H1 (cell line): ENCODE measurements around the gene TMBIM4. TPM values are rescaled to one million over a fixed set of nuclear protein-coding genes. Genes with fewer than 3 reads are reported as not detected.

Experiments used
- CTCF ChIA-PET: fragments of 300-600 bp; sonication (Branson Sonifier 250); formaldehyde crosslinking; loops from one replicate; lab custom pipeline; 2021; ENCODE audit not compliant: partially characterized antibody; lab: Charles Lee
- POLR2A ChIA-PET: fragments of 300-600 bp; sonication (Branson Sonifier 250); formaldehyde crosslinking; loops from one replicate; lab custom pipeline; 2021; ENCODE audit warnings: inconsistent platforms; ENCODE audit not compliant: partially characterized antibody; lab: Charles Lee
- DNase-seq, 2 experiments: peaks; one replicate each; pipeline versions ENCODE4 v3.0.0 to v3.0.0-alpha.2; 2010 to 2022; ENCODE audit warnings: low spot score in 2 of 2, low read depth in 1 of 2, mixed read lengths in 1 of 2
- FAIRE-seq: peaks from 2 replicates; lab custom pipeline; 2011; peaks lifted over from hg19 to GRCh38; lab: Jason Lieb, UNC
- H2AFZ ChIP-seq: 2 replicates; pipeline ENCODE4 v1.8.1; 2012; ENCODE audit warnings: low read length, inconsistent platforms
- H2AK5ac ChIP-seq: 2 replicates; pipeline ENCODE4 v1.6.1; 2013; ENCODE audit warnings: low read depth, low read length
- H2BK120ac ChIP-seq: replicated peaks from 2 replicates; pipeline ENCODE3; 2013; ENCODE audit warnings: low read depth, low read length, inconsistent platforms
- H2BK12ac ChIP-seq: 2 replicates; pipeline ENCODE4 v1.6.1; 2013; ENCODE audit warnings: low read depth, low read length
- H2BK15ac ChIP-seq: 2 replicates; pipeline ENCODE4 v1.6.1; 2013; ENCODE audit warnings: low read length
- H2BK20ac ChIP-seq: 2 replicates; pipeline ENCODE4 v1.6.1; 2013; ENCODE audit warnings: low read length
- H2BK5ac ChIP-seq: 2 replicates; pipeline ENCODE4 v1.6.1; 2013; ENCODE audit warnings: low read depth, low read length
- H3K14ac ChIP-seq: 2 replicates; pipeline ENCODE4 v1.6.1; 2013; ENCODE audit warnings: inconsistent platforms; ENCODE audit not compliant: insufficient read length
- H3K18ac ChIP-seq: 2 replicates; pipeline ENCODE4 v1.6.1; 2013; ENCODE audit warnings: low read length; ENCODE audit errors: extremely low read depth
- H3K23ac ChIP-seq: 2 replicates; pipeline ENCODE4 v1.6.1; 2013; ENCODE audit warnings: inconsistent platforms; ENCODE audit not compliant: insufficient read length
- H3K23me2 ChIP-seq: 2 replicates; pipeline ENCODE4 v1.6.1; 2013; ENCODE audit warnings: low read depth, low read length
- H3K27ac ChIP-seq: 2 replicates; pipeline ENCODE4 v1.6.1; 2011; ENCODE audit warnings: low read depth, low read length, inconsistent platforms
- H3K27me3 ChIP-seq, 4 experiments: replicated peaks in 1 of 4; 1 replicate in 1 of 4; 2 replicates in 3 of 4; pipeline versions ENCODE4 v1.6.1 to v1.8.1; 2011 to 2013; ENCODE audit warnings: low read length in 3 of 4, mild to moderate bottlenecking in 3 of 4, inconsistent platforms in 2 of 4, mixed read lengths in 2 of 4, moderate library complexity in 1 of 4; ENCODE audit not compliant: control insufficient read depth in 3 of 4, insufficient read depth in 3 of 4; ENCODE audit errors: extremely low read depth in 1 of 4
- H3K36me3 ChIP-seq, 4 experiments: 2 replicates each; pipeline versions ENCODE4 v1.6.1 to v1.8.1; 2011 to 2013; ENCODE audit warnings: mild to moderate bottlenecking in 4 of 4, low read length in 3 of 4, moderate library complexity in 2 of 4, control low read depth in 1 of 4, inconsistent platforms in 1 of 4; ENCODE audit not compliant: insufficient read depth in 4 of 4, control insufficient read depth in 2 of 4
- H3K4ac ChIP-seq: replicated peaks from 2 replicates; pipeline ENCODE3; 2013; ENCODE audit warnings: low read length, low read depth, mixed read lengths, inconsistent platforms; ENCODE audit not compliant: insufficient read length
- H3K4me1 ChIP-seq, 4 experiments: replicated peaks in 1 of 4; 1 replicate in 1 of 4; 2 replicates in 3 of 4; pipeline versions ENCODE4 v1.6.1 to v1.8.1; 2011 to 2013; ENCODE audit warnings: low read length in 3 of 4, inconsistent platforms in 2 of 4, mixed read lengths in 1 of 4; ENCODE audit not compliant: insufficient read depth in 4 of 4, control insufficient read depth in 3 of 4
- H3K4me2 ChIP-seq, 2 experiments: 2 replicates each; pipeline versions ENCODE4 v1.6.1 to v1.8.1; 2011 to 2013; ENCODE audit warnings: low read depth in 2 of 2, low read length in 2 of 2, control low read depth in 1 of 2, inconsistent platforms in 1 of 2, mild to moderate bottlenecking in 1 of 2; ENCODE audit not compliant: insufficient read depth in 1 of 2
- H3K4me3 ChIP-seq, 4 experiments: fragments of 200-600, 300-600 bp in 1 of 4; sonication (generic), shearing (Covaris generic), sonication (Bioruptor Twin) in 1 of 4; 2 replicates each; pipeline versions ENCODE4 v1.5.1 to v1.8.1; 2011 to 2016; ENCODE audit warnings: low read length in 4 of 4, low read depth in 3 of 4, control low read depth in 2 of 4, inconsistent platforms in 2 of 4, mild to moderate bottlenecking in 2 of 4, mixed read lengths in 1 of 4, moderate library complexity in 1 of 4; ENCODE audit not compliant: insufficient read depth in 2 of 4; ENCODE audit errors: extremely low read depth in 1 of 4
- H3K56ac ChIP-seq: replicated peaks from 2 replicates; pipeline ENCODE3; 2013; ENCODE audit warnings: low read depth, mild to moderate bottlenecking, mixed read lengths, low read length, inconsistent platforms; ENCODE audit not compliant: insufficient read length
- H3K79me1 ChIP-seq: 2 replicates; pipeline ENCODE4 v1.6.1; 2013; ENCODE audit warnings: low read depth, low read length, control low read depth
- H3K79me2 ChIP-seq, 2 experiments: 2 replicates each; pipeline versions ENCODE4 v1.6.1 to v1.8.1; 2012 to 2013; ENCODE audit warnings: low read length in 2 of 2, mild to moderate bottlenecking in 2 of 2, inconsistent platforms in 1 of 2; ENCODE audit not compliant: insufficient read depth in 2 of 2, control insufficient read depth in 1 of 2
- H3K9ac ChIP-seq, 4 experiments: replicated peaks in 1 of 4; 1 replicate in 1 of 4; 2 replicates in 3 of 4; pipeline versions ENCODE4 v1.6.1 to v1.8.1; 2011 to 2013; ENCODE audit warnings: low read depth in 3 of 4, low read length in 3 of 4, control low read depth in 2 of 4, mild to moderate bottlenecking in 2 of 4, moderate library complexity in 2 of 4, inconsistent platforms in 1 of 4; ENCODE audit errors: extremely low read depth in 1 of 4
- H3K9me3 ChIP-seq, 2 experiments: 2 replicates each; pipeline versions ENCODE4 v1.6.1 to v1.8.1; 2012 to 2013; ENCODE audit warnings: mild to moderate bottlenecking in 2 of 2, moderate library complexity in 2 of 2, control low read depth in 1 of 2, inconsistent platforms in 1 of 2, low read depth in 1 of 2, low read length in 1 of 2, mixed read lengths in 1 of 2; ENCODE audit not compliant: insufficient read depth in 2 of 2
- H4K20me1 ChIP-seq, 2 experiments: replicated peaks in 1 of 2; 2 replicates each; pipeline versions ENCODE3 to v1.8.1; 2011 to 2013; ENCODE audit warnings: inconsistent platforms in 2 of 2, low read length in 2 of 2, mild to moderate bottlenecking in 1 of 2; ENCODE audit not compliant: insufficient read depth in 2 of 2, control insufficient read depth in 1 of 2
- H4K5ac ChIP-seq: 2 replicates; pipeline ENCODE4 v1.6.1; 2013; ENCODE audit warnings: low read length, low read depth, mixed read lengths, inconsistent platforms; ENCODE audit not compliant: insufficient read length
- H4K8ac ChIP-seq: 2 replicates; pipeline ENCODE4 v1.8.0; 2013; ENCODE audit warnings: mild to moderate bottlenecking, moderate library complexity, low read length, inconsistent platforms; ENCODE audit not compliant: insufficient read depth; ENCODE audit errors: extremely low read depth
- H4K91ac ChIP-seq: replicated peaks from 2 replicates; pipeline ENCODE3; 2013; ENCODE audit warnings: low read length, mixed read lengths, inconsistent platforms; ENCODE audit not compliant: insufficient read length
- BRCA1 ChIP-seq: IDR thresholded peaks from 2 replicates; pipeline ENCODE4 v1.6.1; 2012; ENCODE audit warnings: low read depth, low read length, improper control_type of control experiment
- CHD1 ChIP-seq: IDR thresholded peaks from 2 replicates; pipeline ENCODE4 v1.6.1; 2012; ENCODE audit warnings: low read depth, low read length, improper control_type of control experiment
- E2F6 ChIP-seq: IDR thresholded peaks from 2 replicates; pipeline ENCODE4 v1.6.1; 2012; ENCODE audit warnings: inconsistent platforms
- GTF2F1 ChIP-seq: IDR thresholded peaks from 2 replicates; pipeline ENCODE4 v1.6.1; 2012; ENCODE audit warnings: low read depth, low read length, improper control_type of control experiment, borderline replicate concordance
- HDAC6 ChIP-seq: IDR thresholded peaks from one replicate; pipeline ENCODE4 v1.7.1; 2012; ENCODE audit warnings: low read depth, mild to moderate bottlenecking, inconsistent platforms, low read length, moderate library complexity
- MAX ChIP-seq: IDR thresholded peaks from 2 replicates; pipeline ENCODE4 v1.6.1; 2012; ENCODE audit warnings: inconsistent platforms
- SIRT6 ChIP-seq: IDR thresholded peaks from one replicate; pipeline ENCODE4 v1.7.1; 2012; ENCODE audit warnings: low read length, inconsistent platforms
- SIX5 ChIP-seq: IDR thresholded peaks from 2 replicates; pipeline ENCODE4 v1.6.1; 2011; ENCODE audit warnings: mild to moderate bottlenecking, low read depth, low read length
- TAF7 ChIP-seq: optimal IDR thresholded peaks from 2 replicates; pipeline ENCODE3; 2011; ENCODE audit warnings: low read depth, mild to moderate bottlenecking, inconsistent platforms, low read length, moderate library complexity, borderline replicate concordance
- YY1 ChIP-seq: IDR thresholded peaks from 2 replicates; pipeline ENCODE4 v1.6.1; 2011; ENCODE audit warnings: low read depth, mild to moderate bottlenecking, low read length
- WGBS, 2 experiments: shearing (Covaris generic) in 1 of 2; methylation state at CpG; one replicate each; pipeline versions ENCODE4 v1.1.6 to v1.1.7; 2013 to 2015; ENCODE audit warnings: low lambda C conversion rate in 2 of 2, mixed read lengths in 2 of 2, inconsistent platforms in 1 of 2, low coverage in 1 of 2, missing lambda C conversion rate in 1 of 2; ENCODE audit not compliant: insufficient replicate concordance in 2 of 2, insufficient coverage in 1 of 2, insufficient read length in 1 of 2; ENCODE audit errors: extremely low coverage in 1 of 2, missing lambda C conversion rate in 1 of 2; 5-methylcytosine and 5-hydroxymethylcytosine counted together
- polyA plus RNA-seq, 7 experiments: library from polyadenylated mRNA; depleted of rRNA in 3 of 7; stranded (reverse) in 5 of 7; unstranded in 2 of 7; fragments of >200 nt in 5 of 7; fragments of 200-250 nt in 2 of 7; gene quantifications; 1 replicate in 5 of 7; 2 replicates in 1 of 7; 4 replicates in 1 of 7; pipeline versions ENCODE4 v1.2.1 to v1.2.3, GENCODE V29; 2011 to 2013; ENCODE audit warnings: missing spikeins in 2 of 7, mixed read lengths in 2 of 7
- total RNA-seq: library from RNA; stranded (reverse); fragmentation: NEBNext Ultra II Directional; extraction: Animal tissue kit (Norgen Biotek cat#: 25700); gene quantifications from 2 replicates; pipeline ENCODE4 v1.2.1, GENCODE V29; 2021
- TF ChIP-seq, protein P1 (sequence below): IDR thresholded peaks from 2 replicates; pipeline ENCODE4 v1.6.1; 2012; ENCODE audit warnings: low read length, inconsistent platforms

TMBIM4 gene
- total and polyA plus RNA-seq, 2 of the 8 experiments (the other 6 are each of a cell fraction or from before 2014, with no cell fraction given) = 12.8 to 46.6 TPM

DNA sequence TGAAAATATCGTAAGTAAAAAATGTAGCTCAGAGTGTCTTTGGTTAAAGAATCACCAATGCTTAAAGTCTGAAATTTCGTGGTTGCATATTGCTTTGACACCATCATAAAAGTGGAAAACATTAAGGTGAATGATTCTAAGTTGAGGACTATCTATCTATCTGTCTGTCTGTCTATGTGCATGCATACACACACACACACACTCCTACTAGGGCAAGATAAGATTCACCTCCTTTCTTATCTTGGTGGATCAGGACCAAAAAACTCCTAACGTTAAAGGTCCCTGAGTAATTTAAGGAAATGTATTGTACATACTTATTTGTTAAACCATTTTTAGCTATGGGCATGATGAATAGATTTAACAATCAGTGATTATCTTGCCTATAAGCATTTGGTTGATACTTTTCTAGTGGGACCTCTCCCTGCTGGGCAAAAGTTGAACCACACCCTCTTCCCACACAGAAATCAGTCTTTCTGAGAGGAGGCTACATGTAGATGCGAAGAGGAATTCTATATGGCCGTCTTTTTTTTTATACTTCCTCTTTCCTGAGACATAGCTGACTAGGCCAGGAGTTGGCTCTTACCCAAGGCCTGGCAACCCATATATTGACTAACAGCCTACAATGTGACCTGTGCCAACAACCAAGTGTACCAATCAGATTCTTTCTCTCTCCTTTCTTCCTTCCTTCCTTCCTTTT is 19.9 kb downstream of the TMBIM4 start:
- no peak for FAIRE-seq
- no peak overlapping the region for H3K4me2 ChIP-seq
- CTCF ChIA-PET = interaction anchor here (1.1 to 1.9 kb wide), 5 partner anchors 8 to 150 kb away, joined by 3 to 6 read pairs (median 4); partner anchors contain the start of gene LLPH
- TF ChIP-seq CHD1 (no peak), MAX (no peak), SIRT6 (no peak), BRCA1 (no peak), HDAC6 (no peak), E2F6 (no peak), YY1 (no peak), GTF2F1 (no peak), SIX5 (no peak), TAF7 (no peak)
- TF ChIP-seq, protein P1, sequence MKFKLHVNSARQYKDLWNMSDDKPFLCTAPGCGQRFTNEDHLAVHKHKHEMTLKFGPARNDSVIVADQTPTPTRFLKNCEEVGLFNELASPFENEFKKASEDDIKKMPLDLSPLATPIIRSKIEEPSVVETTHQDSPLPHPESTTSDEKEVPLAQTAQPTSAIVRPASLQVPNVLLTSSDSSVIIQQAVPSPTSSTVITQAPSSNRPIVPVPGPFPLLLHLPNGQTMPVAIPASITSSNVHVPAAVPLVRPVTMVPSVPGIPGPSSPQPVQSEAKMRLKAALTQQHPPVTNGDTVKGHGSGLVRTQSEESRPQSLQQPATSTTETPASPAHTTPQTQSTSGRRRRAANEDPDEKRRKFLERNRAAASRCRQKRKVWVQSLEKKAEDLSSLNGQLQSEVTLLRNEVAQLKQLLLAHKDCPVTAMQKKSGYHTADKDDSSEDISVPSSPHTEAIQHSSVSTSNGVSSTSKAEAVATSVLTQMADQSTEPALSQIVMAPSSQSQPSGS = no peak

More for the DNA sequence above, 19.9 kb downstream of the TMBIM4 start:
- Histone ChIP-seq H3K27me3 (no peaks in the 10 kb centered on the region), H3K9ac (no peak overlapping the region), H3K56ac (no peak overlapping the region), H3K36me3 (no peaks in the 10 kb centered on the region), H3K4ac (no peak overlapping the region), H3K23ac (no peak overlapping the region), H3K27ac (no peak overlapping the region), H3K9me3 (no peaks in the 10 kb centered on the region), H2AFZ (no peak overlapping the region), H2BK12ac (no peak overlapping the region), H4K5ac (no peak overlapping the region), H4K8ac (no peak overlapping the region), H3K14ac (no peak overlapping the region), H3K79me2 (no peaks in the 10 kb centered on the region), H3K4me3 (no peak overlapping the region), H4K20me1 (no peaks in the 10 kb centered on the region), H2BK120ac (no peak overlapping the region), H2BK5ac (no peak overlapping the region), H2BK20ac (no peak overlapping the region), H2AK5ac (no peak overlapping the region), H4K91ac (no peak overlapping the region), H3K79me1 (no peaks in the 10 kb centered on the region), H3K23me2 (no peaks in the 10 kb centered on the region), H3K4me1 (no peaks in the 10 kb centered on the region), H3K18ac (no peak overlapping the region), H2BK15ac (no peak overlapping the region)
- 90% methylated on average over 5 of the region's 5 CpGs; no CpG with 5 or more reads in 1 of the 2 experiments for WGBS, 2 experiments
- no peak for DNase-seq
- POLR2A ChIA-PET = interaction anchor here (1.3 to 2.4 kb wide), 2 partner anchors 19 kb away, joined by 5 to 9 read pairs; partner anchors contain the start of genes LLPH and TMBIM4
